Neural progenitor cell (in vitro differentiated cells): ENCODE measurements around the gene DACH1. TPM values are rescaled to one million over a fixed set of nuclear protein-coding genes. Genes with fewer than 3 reads are reported as not detected.

Experiments used
- DNase-seq: peaks from one replicate; pipeline ENCODE4 v3.0.0-alpha.2; 2016; ENCODE audit warnings: low spot score
- H2AFZ ChIP-seq: fragments of 200-600 bp; sonication (generic); replicated peaks from 2 replicates; pipeline ENCODE4 v1.6.1; 2016; ENCODE audit warnings: antibody characterized with exemption
- H3F3A ChIP-seq: fragments of 200-600 bp; sonication (generic); 2 replicates; pipeline ENCODE4 v1.6.1; 2016; ENCODE audit warnings: antibody characterized with exemption, low read depth
- H3K27ac ChIP-seq: fragments of 200-600 bp; sonication (generic); 2 replicates; pipeline ENCODE4 v1.5.1; 2016; ENCODE audit warnings: mild to moderate bottlenecking
- H3K27me3 ChIP-seq: fragments of 200-600 bp; sonication (generic); 2 replicates; pipeline ENCODE4 v1.6.1; 2016; ENCODE audit warnings: mild to moderate bottlenecking, moderate library complexity
- H3K36me3 ChIP-seq: fragments of 200-600 bp; sonication (generic); 2 replicates; pipeline ENCODE4 v1.5.1; 2016
- H3K4me1 ChIP-seq: fragments of 200-600 bp; sonication (generic); 2 replicates; pipeline ENCODE4 v1.6.1; 2016; ENCODE audit warnings: mixed run types
- H3K4me2 ChIP-seq: fragments of 200-600 bp; sonication (generic); 2 replicates; pipeline ENCODE4 v1.6.1; 2016
- H3K4me3 ChIP-seq: fragments of 200-600 bp; sonication (generic); 2 replicates; pipeline ENCODE4 v1.5.1; 2016
- H3K79me2 ChIP-seq: fragments of 200-600 bp; sonication (generic); 2 replicates; pipeline ENCODE4 v1.6.1; 2016; ENCODE audit warnings: low read depth
- H3K9ac ChIP-seq: fragments of 200-600 bp; sonication (generic); 2 replicates; pipeline ENCODE4 v1.6.1; 2016
- H3K9me3 ChIP-seq: fragments of 200-600 bp; sonication (generic); 2 replicates; pipeline ENCODE4 v1.5.1; 2016; ENCODE audit warnings: low read depth
- H4K20me1 ChIP-seq: fragments of 200-600 bp; sonication (generic); 2 replicates; pipeline ENCODE4 v1.6.1; 2016; ENCODE audit warnings: low read depth
- H3K27ac Mint-ChIP-seq: 3 replicates; pipeline ENCODE4 v1.8.0; 2021; ENCODE audit warnings: mixed read lengths
- H3K27me3 Mint-ChIP-seq: 2 replicates; pipeline ENCODE4 v1.8.0; 2022; ENCODE audit warnings: low read depth, mild to moderate bottlenecking, inconsistent platforms, moderate library complexity, mixed read lengths; ENCODE audit not compliant: insufficient read depth
- H3K36me3 Mint-ChIP-seq: 3 replicates; pipeline ENCODE4 v1.8.0; 2021; ENCODE audit warnings: mixed read lengths
- H3K4me1 Mint-ChIP-seq: 3 replicates; pipeline ENCODE4 v1.8.0; 2021; ENCODE audit warnings: mixed read lengths
- H3K4me3 Mint-ChIP-seq: 3 replicates; pipeline ENCODE4 v1.8.0; 2021; ENCODE audit warnings: mild to moderate bottlenecking, moderate library complexity, mixed read lengths
- H3K9me3 Mint-ChIP-seq: 3 replicates; pipeline ENCODE4 v1.8.0; 2020; ENCODE audit warnings: mixed read lengths
- CTCF ChIP-seq: fragments of 200-600 bp; sonication (generic); IDR thresholded peaks from 2 replicates; pipeline ENCODE4 v1.5.1; 2017; ENCODE audit warnings: antibody characterized with exemption, mild to moderate bottlenecking
- EZH2 ChIP-seq: fragments of 200-600 bp; sonication (generic); IDR thresholded peaks from 2 replicates; pipeline ENCODE4 v1.6.1; 2017; ENCODE audit warnings: antibody characterized with exemption, mild to moderate bottlenecking, moderate library complexity
- EZH2phosphoT487 ChIP-seq: fragments of 200-600 bp; sonication (generic); IDR thresholded peaks from 2 replicates; pipeline ENCODE4 v1.6.1; 2017; ENCODE audit warnings: antibody characterized with exemption
- total RNA-seq: library from RNA; depleted of rRNA; stranded (reverse); fragments of >200 nt; gene quantifications from 2 replicates; pipeline ENCODE4 v1.2.3, GENCODE V29; 2015; ENCODE audit warnings: low replicate concordance

The DACH1 gene
- total RNA-seq, 1 donor from 2014 or later: 27.6 TPM

- H3F3A ChIP-seq: no peaks in the 10 kb centered on the region
- DNase-seq: no peak
- Mint-ChIP-seq H3K36me3 (peaks cover 6% of the 10 kb centered on the region), H3K9me3 (no peaks in the 10 kb centered on the region), H3K27me3 (no peaks in the 10 kb centered on the region), H3K4me1 (peaks cover 1% of the 10 kb centered on the region), H3K27ac (no peak overlapping the region), H3K4me3 (no peak overlapping the region)
- H4K20me1 ChIP-seq: no peaks in the 10 kb centered on the region
- no peak overlapping the region for H3K4me2 ChIP-seq
- H3K79me2 ChIP-seq: no peaks in the 10 kb centered on the region
- no peaks in the 10 kb centered on the region for H3K36me3 ChIP-seq
- H3K9me3 ChIP-seq: no peaks in the 10 kb centered on the region
- no peak overlapping the region for H3K27ac ChIP-seq
- no peaks in the 10 kb centered on the region for H3K27me3 ChIP-seq
- H3K4me3 ChIP-seq: no peak overlapping the region
- no peak for TF ChIP-seq CTCF
- H3K4me1 ChIP-seq: no peaks in the 10 kb centered on the region
- no peak overlapping the region for H3K9ac ChIP-seq
- H2AFZ ChIP-seq: no peak overlapping the region
These were observed 58.3 kb downstream of the DACH1 start for GRCh38 chr13:71808708-71809107.

GRCh38 chr13:71806886-71807285 lies 60.1 kb downstream of the DACH1 start:
- H3K9ac ChIP-seq: no peak overlapping the region
- Mint-ChIP-seq H3K4me3 (no peak overlapping the region), H3K9me3 (no peaks in the 10 kb centered on the region), H3K36me3 (peaks cover 6% of the 10 kb centered on the region), H3K27me3 (no peaks in the 10 kb centered on the region), H3K4me1 (peaks cover 16% of the 10 kb centered on the region), H3K27ac (no peak overlapping the region)
- peaks cover 17% of the 10 kb centered on the region for H3K4me1 ChIP-seq
- H3K9me3 ChIP-seq: no peaks in the 10 kb centered on the region
- no peaks in the 10 kb centered on the region for H3K36me3 ChIP-seq
- H3F3A ChIP-seq: peaks cover 4% of the 10 kb centered on the region
- TF ChIP-seq CTCF (no peak), EZH2phosphoT487 (no peak), EZH2 (no peak)
- H3K27ac ChIP-seq: no peak overlapping the region
- H3K4me3 ChIP-seq: no peak overlapping the region
- H4K20me1 ChIP-seq: no peaks in the 10 kb centered on the region
- no peak overlapping the region for H3K4me2 ChIP-seq
- H3K27me3 ChIP-seq: no peaks in the 10 kb centered on the region
- H3K79me2 ChIP-seq: no peaks in the 10 kb centered on the region
- H2AFZ ChIP-seq: no peak overlapping the region
- no peak for DNase-seq

- no peak overlapping the region for H2AFZ ChIP-seq
- H3K27me3 Mint-ChIP-seq: no peaks in the 10 kb centered on the region
- peak overlapping the region; percentile 14 for H3K27ac Mint-ChIP-seq
These were observed 63.9 kb downstream of the DACH1 start for GRCh38 chr13:71803066-71803465.

More at GRCh38 chr13:71803066-71803465, 63.9 kb downstream of the DACH1 start:
- TF ChIP-seq EZH2phosphoT487 (no peak), EZH2 (no peak), CTCF (no peak)
- Histone ChIP-seq H3K36me3 (no peaks in the 10 kb centered on the region), H3K79me2 (peaks cover 10% of the 10 kb centered on the region), H3K4me2 (peak overlapping the region; percentile 53), H3K9me3 (no peaks in the 10 kb centered on the region), H3F3A (peaks cover 28% of the 10 kb centered on the region), H3K4me1 (peaks cover 55% of the 10 kb centered on the region), H3K27ac (peak overlapping the region; percentile 83), H4K20me1 (no peaks in the 10 kb centered on the region), H3K4me3 (no peak overlapping the region), H3K27me3 (no peaks in the 10 kb centered on the region), H3K9ac (no peak overlapping the region)
- Mint-ChIP-seq H3K4me3 (no peak overlapping the region), H3K36me3 (peaks cover 6% of the 10 kb centered on the region), H3K4me1 (peaks cover 49% of the 10 kb centered on the region), H3K9me3 (no peaks in the 10 kb centered on the region)
- no peak for DNase-seq
